ENCODE measurements around the gene RNF157.

GRCh38 chr17:76139801-76140660, 100.3 kb downstream of the RNF157 start:
- no peak for TF ChIP-seq GABPB1 (CRISPR knock-in tag; IDR thresholded peaks at IDR 0.05)
- 0 out of 2 replicates have a peak, but pooled peaks have one; percentile 67 for TF ChIP-seq ZBTB43 (CRISPR knock-in tag; IDR thresholded peaks at IDR 0.05)
- TF ChIP-seq CTCF (IDR thresholded peaks at IDR 0.05), result no peak
- no peak for TF ChIP-seq NFE2L1 (CRISPR knock-in tag; IDR thresholded peaks at IDR 0.05)
- no peak for TF ChIP-seq E2F4 (CRISPR knock-in tag; IDR thresholded peaks at IDR 0.05; ENCODE audit: borderline replicate concordance, low read depth)
- TF ChIP-seq KAT7 (CRISPR knock-in tag; IDR thresholded peaks at IDR 0.05; ENCODE audit: borderline replicate concordance), result no peak
- no peak for TF ChIP-seq JUN (CRISPR knock-in tag; IDR thresholded peaks at IDR 0.05)
- TF ChIP-seq SMAD3 (CRISPR knock-in tag; IDR thresholded peaks at IDR 0.05; ENCODE audit: borderline replicate concordance), result no peak
- no peak for TF ChIP-seq CBFB (CRISPR knock-in tag; IDR thresholded peaks at IDR 0.05; ENCODE audit: low read depth)
